CD4-positive, alpha-beta T cell treated with Interleukin-21 for 1 hour (primary cell): ENCODE results near the gene PPP1R12A.
"Not testable (repeated sequence)": the region's sequence is repeated elsewhere in the genome, so short reads cannot be mapped to it uniquely, and the experiment has no call there.

Experiments used
- DNase-seq: peaks from one replicate; pipeline ENCODE4 v3.0.0-alpha.2; 2020

The PPP1R12A gene

GRCh38 chr12:79841248-79841877 is 93.5 kb downstream of the PPP1R12A start:
- no peak for DNase-seq

GRCh38 chr12:79838359-79838758 is 96.5 kb downstream of the PPP1R12A start:
- DNase-seq = no peak

- DNase-seq = no peak
Measured at GRCh38 chr12:79837575-79837974, 97.3 kb downstream of the PPP1R12A start.

GRCh38 chr12:79835377-79835843 is 99.5 kb downstream of the PPP1R12A start:
- DNase-seq = no peak

GRCh38 chr12:79834712-79835376 is 100.1 kb downstream of the PPP1R12A start:
- DNase-seq = no peak

- no peak for DNase-seq
Measured at GRCh38 chr12:79830440-79830839, 104.5 kb downstream of the PPP1R12A start.

- DNase-seq = no peak
Measured at GRCh38 chr12:79828924-79829323, 106.0 kb downstream of the PPP1R12A start.

- DNase-seq = no peak
Measured at GRCh38 chr12:79827484-79827883, 107.4 kb downstream of the PPP1R12A start.

GRCh38 chr12:79826267-79827128 is 108.4 kb downstream of the PPP1R12A start:
- DNase-seq = no peak

GRCh38 chr12:79822475-79822874 is 112.4 kb downstream of the PPP1R12A start:
- no peak for DNase-seq

GRCh38 chr12:79818856-79819255 is 116.0 kb downstream of the PPP1R12A start:
- no peak for DNase-seq

- DNase-seq = not testable (repeated sequence)
Measured at GRCh38 chr12:79784366-79785065, 150.4 kb downstream of the PPP1R12A start.

GRCh38 chr12:79782172-79782900 is 152.6 kb downstream of the PPP1R12A start:
- DNase-seq = no peak

- no peak for DNase-seq
Measured at GRCh38 chr12:79778802-79779448, 156.0 kb downstream of the PPP1R12A start.

GRCh38 chr12:79776111-79776510 is 158.8 kb downstream of the PPP1R12A start:
- no peak for DNase-seq

- DNase-seq = no peak
Measured at GRCh38 chr12:79775355-79776027, 159.4 kb downstream of the PPP1R12A start.

- no peak for DNase-seq
Measured at GRCh38 chr12:79773896-79774295, 161.0 kb downstream of the PPP1R12A start.

GRCh38 chr12:79769860-79770485 is 164.9 kb downstream of the PPP1R12A start:
- DNase-seq = no peak

GRCh38 chr12:79769189-79769859 is 165.6 kb downstream of the PPP1R12A start:
- DNase-seq = no peak
